ENCODE measurements around the gene NFS1.

The NFS1 gene

DNA sequence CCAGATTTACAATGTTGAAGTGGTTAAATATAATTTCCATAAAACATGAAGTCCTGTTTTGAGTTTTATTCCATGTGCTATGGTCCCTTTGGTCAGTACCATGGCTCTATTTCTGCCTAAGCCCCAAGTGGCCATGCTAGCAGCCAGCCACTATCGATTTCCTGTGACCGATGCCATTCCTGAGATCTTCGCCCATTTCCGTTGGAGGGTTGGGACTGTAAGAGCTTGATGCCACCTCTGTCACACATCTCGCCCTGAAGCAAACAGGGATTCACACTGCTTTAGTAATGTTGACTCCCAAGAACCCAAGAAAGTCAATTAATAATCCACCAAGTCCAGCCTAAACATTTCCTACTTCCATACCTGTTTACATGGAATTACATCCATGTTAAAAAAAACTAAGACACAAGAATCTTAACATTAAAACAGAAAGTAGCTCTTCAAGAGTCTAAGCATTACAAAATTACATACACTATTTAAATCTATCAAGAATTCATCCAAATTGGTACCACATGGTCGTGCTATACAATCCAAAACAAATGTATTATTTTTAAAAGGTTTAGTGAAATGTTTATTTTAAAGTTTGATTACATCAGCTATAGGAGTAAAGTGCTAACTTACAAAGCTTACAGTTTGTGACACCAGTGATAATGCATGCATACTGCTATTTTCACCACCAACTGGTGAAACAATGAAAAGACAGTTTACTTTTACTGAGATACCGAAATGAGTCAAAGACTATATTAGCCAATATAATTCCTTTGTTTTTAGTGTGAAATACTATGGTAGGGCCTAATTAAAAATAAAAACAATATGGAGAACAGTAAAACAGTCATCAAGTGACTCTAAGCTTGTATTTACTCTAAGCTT is 40.4 kb upstream of the NFS1 start:
- H3K9ac ChIP-seq (ENCODE audit: low read depth, low read length) = peak overlapping the region; percentile 95
- ATAC-seq (ENCODE audit: insufficient read depth, low read depth) (no peak), DNase-seq (no peak)
- no peaks in the 10 kb centered on the region for H3K9me3 ChIP-seq (ENCODE audit: insufficient read depth, low read length, severe bottlenecking)
- no peak overlapping the region for H2AFZ ChIP-seq (ENCODE audit: low read depth, low read length)
- H3K36me3 ChIP-seq (ENCODE audit: insufficient read depth, low read length) = peaks cover 67% of the 10 kb centered on the region
- H4K20me1 ChIP-seq (ENCODE audit: insufficient read depth, low read length) = peaks cover 64% of the 10 kb centered on the region
- H3K79me2 ChIP-seq (ENCODE audit: insufficient read depth, low read length) = peaks cover 88% of the 10 kb centered on the region
- H3K27me3 ChIP-seq (ENCODE audit: insufficient read depth, low read length, poor library complexity) = no peaks in the 10 kb centered on the region
- TF ChIP-seq, protein P1, sequence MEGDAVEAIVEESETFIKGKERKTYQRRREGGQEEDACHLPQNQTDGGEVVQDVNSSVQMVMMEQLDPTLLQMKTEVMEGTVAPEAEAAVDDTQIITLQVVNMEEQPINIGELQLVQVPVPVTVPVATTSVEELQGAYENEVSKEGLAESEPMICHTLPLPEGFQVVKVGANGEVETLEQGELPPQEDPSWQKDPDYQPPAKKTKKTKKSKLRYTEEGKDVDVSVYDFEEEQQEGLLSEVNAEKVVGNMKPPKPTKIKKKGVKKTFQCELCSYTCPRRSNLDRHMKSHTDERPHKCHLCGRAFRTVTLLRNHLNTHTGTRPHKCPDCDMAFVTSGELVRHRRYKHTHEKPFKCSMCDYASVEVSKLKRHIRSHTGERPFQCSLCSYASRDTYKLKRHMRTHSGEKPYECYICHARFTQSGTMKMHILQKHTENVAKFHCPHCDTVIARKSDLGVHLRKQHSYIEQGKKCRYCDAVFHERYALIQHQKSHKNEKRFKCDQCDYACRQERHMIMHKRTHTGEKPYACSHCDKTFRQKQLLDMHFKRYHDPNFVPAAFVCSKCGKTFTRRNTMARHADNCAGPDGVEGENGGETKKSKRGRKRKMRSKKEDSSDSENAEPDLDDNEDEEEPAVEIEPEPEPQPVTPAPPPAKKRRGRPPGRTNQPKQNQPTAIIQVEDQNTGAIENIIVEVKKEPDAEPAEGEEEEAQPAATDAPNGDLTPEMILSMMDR (IDR thresholded peaks at IDR 0.05; ENCODE audit: borderline replicate concordance, extremely low read depth, low read length, poor library complexity, severe bottlenecking) = peak; percentile 42
- no peak for TF ChIP-seq EZH2 (IDR thresholded peaks at IDR 0.05; ENCODE audit: borderline replicate concordance, low read depth, low read length, severe bottlenecking)
- peak overlapping the region; percentile 88 to 89; a peak in 3 of 4 replicates for H3K4me3 ChIP-seq (ENCODE audit: low read depth in 1 of 2, low read length in 2 of 2)
- H3K27ac ChIP-seq (ENCODE audit: low read length) = peak overlapping the region; percentile 10
- peaks cover 77% of the 10 kb centered on the region for H3K4me1 ChIP-seq (ENCODE audit: insufficient read depth, low read length)
- H3K4me2 ChIP-seq (ENCODE audit: insufficient read depth, low read length) = peak overlapping the region; percentile 89

DNA sequence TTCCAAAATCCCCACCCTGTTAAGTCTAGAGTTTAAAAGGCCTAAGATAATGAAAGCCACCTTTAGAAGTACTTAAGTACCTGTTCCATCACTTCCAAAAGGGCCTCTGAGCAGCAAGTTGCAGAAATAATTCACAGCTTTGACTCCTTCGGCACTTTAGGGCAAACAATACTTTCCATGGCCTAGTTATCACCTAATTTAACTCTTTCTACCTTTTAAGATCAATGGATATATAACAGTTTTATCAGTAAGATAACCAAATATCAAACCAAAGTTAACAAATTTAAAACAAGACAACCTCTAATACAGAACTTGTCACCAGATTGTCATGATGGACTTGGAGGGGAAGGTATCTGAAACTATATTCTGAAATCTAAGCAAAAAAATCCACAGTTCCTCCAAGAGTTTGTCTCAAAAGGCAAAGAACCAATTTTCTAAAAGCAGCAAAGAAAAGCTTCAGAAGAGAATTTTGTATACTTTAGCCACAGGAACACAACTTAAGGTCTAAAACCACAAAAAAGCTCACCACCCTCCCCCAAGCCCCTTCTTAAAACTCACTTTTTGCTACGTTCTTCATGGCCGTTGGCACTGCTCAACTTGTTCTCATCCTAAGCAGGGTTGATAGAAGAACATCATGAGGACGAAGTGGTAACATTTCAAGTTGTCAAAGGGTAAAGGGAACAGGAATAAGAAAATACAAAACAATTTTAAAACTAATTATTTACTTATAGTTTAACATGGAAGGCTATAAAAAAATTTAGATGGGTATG is 39.4 kb upstream of the NFS1 start:
- Histone ChIP-seq H3K27ac (ENCODE audit: low read length) (no peak overlapping the region), H2AFZ (ENCODE audit: low read depth, low read length) (no peak overlapping the region), H3K36me3 (ENCODE audit: insufficient read depth, low read length) (peaks cover 77% of the 10 kb centered on the region), H4K20me1 (ENCODE audit: insufficient read depth, low read length) (peaks cover 74% of the 10 kb centered on the region), H3K9ac (ENCODE audit: low read depth, low read length) (no peak overlapping the region), H3K4me1 (ENCODE audit: insufficient read depth, low read length) (peaks cover 72% of the 10 kb centered on the region), H3K4me3 (ENCODE audit: low read depth in 1 of 2, low read length in 2 of 2) (peak overlapping the region; percentile 0 to 88; a peak in 2 of 4 replicates), H3K79me2 (ENCODE audit: insufficient read depth, low read length) (peaks cover 96% of the 10 kb centered on the region), H3K9me3 (ENCODE audit: insufficient read depth, low read length, severe bottlenecking) (no peaks in the 10 kb centered on the region), H3K27me3 (ENCODE audit: insufficient read depth, low read length, poor library complexity) (no peaks in the 10 kb centered on the region), H3K4me2 (ENCODE audit: insufficient read depth, low read length) (peak overlapping the region; percentile 89)
- ATAC-seq (ENCODE audit: insufficient read depth, low read depth) (no peak), DNase-seq (no peak)
- TF ChIP-seq, protein P1 (IDR thresholded peaks at IDR 0.05; ENCODE audit: borderline replicate concordance, extremely low read depth, low read length, poor library complexity, severe bottlenecking) = no peak
- TF ChIP-seq EZH2 (IDR thresholded peaks at IDR 0.05; ENCODE audit: borderline replicate concordance, low read depth, low read length, severe bottlenecking) = no peak

DNA sequence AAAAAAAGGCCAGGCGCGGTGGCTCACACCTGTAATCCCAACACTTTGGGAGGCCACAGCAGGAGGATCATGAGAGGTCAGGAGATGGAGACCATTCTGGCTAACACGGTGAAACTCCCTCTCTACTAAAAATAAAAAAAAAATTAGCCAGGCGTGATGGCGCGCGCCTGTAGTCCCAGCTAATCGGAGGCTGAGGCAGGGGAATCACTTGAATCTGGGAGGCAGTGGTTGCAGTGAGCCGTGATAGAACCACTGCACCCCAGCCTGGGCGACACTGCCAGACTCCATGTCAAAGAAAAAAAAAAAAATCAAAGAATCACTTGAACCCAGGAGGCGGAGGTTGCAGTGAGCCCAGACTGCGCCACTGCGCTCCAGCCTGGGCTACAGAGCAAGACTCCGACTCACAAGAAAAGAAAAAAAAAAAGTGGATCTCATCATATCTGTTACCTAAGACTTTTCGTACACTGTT is 38.7 kb upstream of the NFS1 start:
- Histone ChIP-seq H3K36me3 (ENCODE audit: insufficient read depth, low read length) (peaks cover 84% of the 10 kb centered on the region), H2AFZ (ENCODE audit: low read depth, low read length) (no peak overlapping the region), H3K27me3 (ENCODE audit: insufficient read depth, low read length, poor library complexity) (no peaks in the 10 kb centered on the region), H3K9ac (ENCODE audit: low read depth, low read length) (no peak overlapping the region), H3K79me2 (ENCODE audit: insufficient read depth, low read length) (peaks cover 96% of the 10 kb centered on the region), H3K4me2 (ENCODE audit: insufficient read depth, low read length) (peak overlapping the region; percentile 89), H3K4me3 (ENCODE audit: low read depth in 1 of 2, low read length in 2 of 2) (peak overlapping the region in 1 of 2 experiments; percentile 88; a peak in 1 of 4 replicates), H3K4me1 (ENCODE audit: insufficient read depth, low read length) (peaks cover 72% of the 10 kb centered on the region), H3K27ac (ENCODE audit: low read length) (no peak overlapping the region), H3K9me3 (ENCODE audit: insufficient read depth, low read length, severe bottlenecking) (no peaks in the 10 kb centered on the region), H4K20me1 (ENCODE audit: insufficient read depth, low read length) (peaks cover 81% of the 10 kb centered on the region)
- TF ChIP-seq, protein P1 (IDR thresholded peaks at IDR 0.05; ENCODE audit: borderline replicate concordance, extremely low read depth, low read length, poor library complexity, severe bottlenecking) = no peak
- TF ChIP-seq EZH2 (IDR thresholded peaks at IDR 0.05; ENCODE audit: borderline replicate concordance, low read depth, low read length, severe bottlenecking) = no peak
- DNase-seq (no peak), ATAC-seq (ENCODE audit: insufficient read depth, low read depth) (no peak)

Measured in DND-41 (cell line).